MM.1S (cell line): ENCODE measurements around the gene MID1.

Source experiments
- DNase-seq: peaks from one replicate; pipeline ENCODE4 v3.0.0-alpha.2; 2015
- H2AFZ ChIP-seq: fragments of 300-600 bp; sonication (generic); 2 replicates; pipeline ENCODE4 v1.6.0; 2016; ENCODE audit warnings: antibody characterized with exemption, low read length
- H3F3A ChIP-seq: fragments of 300-600 bp; sonication (generic); 2 replicates; pipeline ENCODE4 v1.6.1; 2016; ENCODE audit warnings: mild to moderate bottlenecking, antibody characterized with exemption, low read length, moderate library complexity, mixed read lengths; ENCODE audit not compliant: insufficient read depth
- H3K27ac ChIP-seq: fragments of 300-600 bp; sonication (generic); 2 replicates; pipeline ENCODE4 v1.5.1; 2016; ENCODE audit warnings: mild to moderate bottlenecking, low read length
- H3K27me3 ChIP-seq: fragments of 300-600 bp; sonication (generic); replicated peaks from 2 replicates; pipeline ENCODE4 v1.6.0; 2016; ENCODE audit warnings: low read length; ENCODE audit not compliant: insufficient read depth
- H3K36me3 ChIP-seq: fragments of 300-600 bp; sonication (generic); replicated peaks from 2 replicates; pipeline ENCODE4 v1.6.1; 2016; ENCODE audit warnings: mild to moderate bottlenecking, low read length, mixed read lengths; ENCODE audit not compliant: insufficient read depth
- H3K4me1 ChIP-seq: fragments of 300-600 bp; sonication (generic); 2 replicates; pipeline ENCODE4 v1.6.1; 2016; ENCODE audit warnings: low read length, mixed read lengths
- H3K4me2 ChIP-seq: fragments of 300-600 bp; sonication (generic); 2 replicates; pipeline ENCODE4 v1.6.0; 2016; ENCODE audit warnings: low read depth, low read length
- H3K4me3 ChIP-seq: fragments of 300-600 bp; sonication (generic); 2 replicates; pipeline ENCODE4 v1.5.1; 2016; ENCODE audit warnings: low read length, mixed read lengths
- H3K79me2 ChIP-seq: fragments of 300-600 bp; sonication (generic); 2 replicates; pipeline ENCODE4 v1.6.1; 2016; ENCODE audit warnings: mixed run types, low read length, mixed read lengths
- H3K9ac ChIP-seq: fragments of 300-600 bp; sonication (generic); 2 replicates; pipeline ENCODE4 v1.6.1; 2016; ENCODE audit warnings: low read length, mixed read lengths
- H3K9me2 ChIP-seq: fragments of 300-600 bp; sonication (generic); replicated peaks from 2 replicates; pipeline ENCODE4 v1.6.1; 2016; ENCODE audit warnings: mild to moderate bottlenecking, low read length, mixed read lengths; ENCODE audit not compliant: insufficient read depth
- H3K9me3 ChIP-seq: fragments of 300-600 bp; sonication (generic); replicated peaks from 2 replicates; pipeline ENCODE4 v1.6.1; 2016; ENCODE audit warnings: mild to moderate bottlenecking, low read length, mixed read lengths; ENCODE audit not compliant: insufficient read depth
- H4K20me1 ChIP-seq: fragments of 300-600 bp; sonication (generic); 2 replicates; pipeline ENCODE4 v1.6.1; 2016; ENCODE audit warnings: mild to moderate bottlenecking, low read length, moderate library complexity, mixed read lengths; ENCODE audit not compliant: insufficient read depth
- EZH2 ChIP-seq: fragments of 300-600 bp; sonication (generic); optimal IDR thresholded peaks from 2 replicates; pipeline ENCODE3; 2017; ENCODE audit warnings: low read depth, mild to moderate bottlenecking, antibody characterized with exemption, low read length, mixed read lengths
- EZH2phosphoT487 ChIP-seq: fragments of 300-600 bp; sonication (generic); IDR thresholded peaks from 2 replicates; pipeline ENCODE4 v1.6.1; 2018; ENCODE audit warnings: antibody characterized with exemption, low read length
- TF ChIP-seq, protein P1 (sequence below): fragments of 300-600 bp; sonication (generic); IDR thresholded peaks from 2 replicates; pipeline ENCODE4 v1.5.1; 2016; ENCODE audit warnings: antibody characterized with exemption, low read length, mixed read lengths

MID1 gene

DNA sequence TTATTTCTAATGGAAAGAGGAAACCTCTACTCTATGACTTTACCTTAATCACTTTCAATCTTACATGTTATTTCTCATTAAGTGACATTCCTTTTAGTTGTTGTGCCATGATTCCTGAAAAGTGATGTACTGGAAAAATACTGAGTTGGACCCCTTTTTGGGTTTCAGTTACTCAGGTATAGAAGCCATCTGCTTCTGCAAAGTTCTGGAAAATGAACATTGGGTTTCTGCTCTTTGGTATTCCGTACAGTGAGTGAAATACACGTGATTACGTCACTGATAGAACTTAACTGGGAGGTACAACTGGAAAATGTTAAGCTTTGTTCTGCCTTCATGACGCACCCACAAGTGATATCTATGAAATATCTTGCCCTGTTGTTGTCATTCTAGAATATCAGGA, 114.7 kb downstream of the MID1 start:
- TF ChIP-seq, protein P1, sequence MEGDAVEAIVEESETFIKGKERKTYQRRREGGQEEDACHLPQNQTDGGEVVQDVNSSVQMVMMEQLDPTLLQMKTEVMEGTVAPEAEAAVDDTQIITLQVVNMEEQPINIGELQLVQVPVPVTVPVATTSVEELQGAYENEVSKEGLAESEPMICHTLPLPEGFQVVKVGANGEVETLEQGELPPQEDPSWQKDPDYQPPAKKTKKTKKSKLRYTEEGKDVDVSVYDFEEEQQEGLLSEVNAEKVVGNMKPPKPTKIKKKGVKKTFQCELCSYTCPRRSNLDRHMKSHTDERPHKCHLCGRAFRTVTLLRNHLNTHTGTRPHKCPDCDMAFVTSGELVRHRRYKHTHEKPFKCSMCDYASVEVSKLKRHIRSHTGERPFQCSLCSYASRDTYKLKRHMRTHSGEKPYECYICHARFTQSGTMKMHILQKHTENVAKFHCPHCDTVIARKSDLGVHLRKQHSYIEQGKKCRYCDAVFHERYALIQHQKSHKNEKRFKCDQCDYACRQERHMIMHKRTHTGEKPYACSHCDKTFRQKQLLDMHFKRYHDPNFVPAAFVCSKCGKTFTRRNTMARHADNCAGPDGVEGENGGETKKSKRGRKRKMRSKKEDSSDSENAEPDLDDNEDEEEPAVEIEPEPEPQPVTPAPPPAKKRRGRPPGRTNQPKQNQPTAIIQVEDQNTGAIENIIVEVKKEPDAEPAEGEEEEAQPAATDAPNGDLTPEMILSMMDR: no peak
- no peak for TF ChIP-seq EZH2
- H3K27me3 ChIP-seq: no peaks in the 10 kb centered on the region

DNA sequence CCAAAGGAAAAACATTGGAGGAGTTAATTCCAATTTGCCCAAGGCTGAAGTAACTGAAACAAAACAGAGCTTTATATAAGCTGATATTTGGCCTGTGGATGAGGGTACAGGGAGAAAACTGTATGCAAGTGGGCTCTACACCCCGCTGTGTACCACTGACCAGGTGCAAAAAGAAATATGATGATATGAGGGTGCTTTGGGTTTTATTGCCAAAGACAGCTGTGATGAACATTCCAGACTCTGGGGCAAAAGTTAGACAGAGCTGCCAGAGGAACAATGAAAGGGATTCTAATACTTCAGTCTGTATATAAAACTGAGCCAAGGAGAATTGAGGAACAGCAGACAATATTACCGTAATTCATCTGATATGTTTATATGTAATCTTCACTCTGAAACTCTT, 117.4 kb downstream of the MID1 start:
- H4K20me1 ChIP-seq: no peaks in the 10 kb centered on the region
- H3F3A ChIP-seq: no peaks in the 10 kb centered on the region
- no peak overlapping the region for H3K4me2 ChIP-seq
- H3K4me3 ChIP-seq: no peak overlapping the region
- no peaks in the 10 kb centered on the region for H3K9me2 ChIP-seq
- H3K36me3 ChIP-seq: no peaks in the 10 kb centered on the region
- TF ChIP-seq EZH2phosphoT487 (no peak), EZH2 (no peak)
- TF ChIP-seq, protein P1: no peak
- no peaks in the 10 kb centered on the region for H3K79me2 ChIP-seq
- no peak overlapping the region for H2AFZ ChIP-seq
- no peaks in the 10 kb centered on the region for H3K4me1 ChIP-seq
- no peak for DNase-seq
- H3K9me3 ChIP-seq: no peaks in the 10 kb centered on the region
- no peak overlapping the region for H3K27ac ChIP-seq
- H3K27me3 ChIP-seq: no peaks in the 10 kb centered on the region
- no peak overlapping the region for H3K9ac ChIP-seq

More for the DNA sequence above, 114.7 kb downstream of the MID1 start:
- Histone ChIP-seq H3K4me3 (no peak overlapping the region), H2AFZ (no peak overlapping the region), H3K4me1 (no peaks in the 10 kb centered on the region), H3K9me2 (no peaks in the 10 kb centered on the region), H4K20me1 (no peaks in the 10 kb centered on the region), H3K27ac (no peak overlapping the region), H3K4me2 (no peak overlapping the region), H3K9ac (no peak overlapping the region), H3F3A (no peaks in the 10 kb centered on the region), H3K79me2 (no peaks in the 10 kb centered on the region), H3K9me3 (no peaks in the 10 kb centered on the region), H3K36me3 (no peaks in the 10 kb centered on the region)
- no peak for DNase-seq

DNA sequence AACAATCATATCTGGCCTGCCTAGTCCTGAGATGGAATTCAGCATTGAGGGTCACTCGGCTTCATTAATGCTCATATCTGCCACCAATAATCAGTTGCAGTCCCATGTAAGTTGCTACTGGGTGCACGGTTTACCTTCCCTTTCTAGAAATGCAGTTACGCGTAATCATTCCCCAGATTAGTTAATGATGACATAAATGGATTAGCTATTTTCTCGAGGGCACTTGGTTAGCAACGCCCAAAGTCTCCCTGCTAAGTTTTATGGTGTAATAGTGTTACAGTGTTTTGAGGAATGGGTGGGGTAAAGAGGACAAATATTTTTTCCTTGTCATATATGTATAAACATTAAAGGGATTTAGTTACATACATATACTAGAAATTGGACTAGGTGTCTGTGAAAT, 118.8 kb downstream of the MID1 start:
- TF ChIP-seq EZH2phosphoT487: no peak
- TF ChIP-seq, protein P1: no peak
- TF ChIP-seq EZH2: no peak
- Histone ChIP-seq H3K4me1 (no peaks in the 10 kb centered on the region), H3K4me2 (no peak overlapping the region), H3K36me3 (no peaks in the 10 kb centered on the region), H3K9me2 (no peaks in the 10 kb centered on the region), H3K27me3 (no peaks in the 10 kb centered on the region), H4K20me1 (no peaks in the 10 kb centered on the region), H3K9me3 (no peaks in the 10 kb centered on the region), H3F3A (no peaks in the 10 kb centered on the region), H3K79me2 (no peaks in the 10 kb centered on the region), H2AFZ (no peak overlapping the region), H3K9ac (no peak overlapping the region), H3K4me3 (no peak overlapping the region), H3K27ac (no peak overlapping the region)
- no peak for DNase-seq
